Stimulated activated CD8-positive, alpha-beta memory T cell treated with anti-CD3 and anti-CD28 coated beads, Interleukin-12 subunit alpha, Interleukin-12 subunit beta, amount 100 ng/mL, for 1 hour (primary cell): Measurements from ENCODE around the gene MGAT1.
"Not testable (repeated sequence)": the region's sequence is repeated elsewhere in the genome, so short reads cannot be mapped to it uniquely, and the experiment has no call there.

Experiments used
- DNase-seq: peaks from one replicate; pipeline ENCODE4 v3.0.0-alpha.2; 2020; ENCODE audit warnings: low read depth

The MGAT1 gene

DNA sequence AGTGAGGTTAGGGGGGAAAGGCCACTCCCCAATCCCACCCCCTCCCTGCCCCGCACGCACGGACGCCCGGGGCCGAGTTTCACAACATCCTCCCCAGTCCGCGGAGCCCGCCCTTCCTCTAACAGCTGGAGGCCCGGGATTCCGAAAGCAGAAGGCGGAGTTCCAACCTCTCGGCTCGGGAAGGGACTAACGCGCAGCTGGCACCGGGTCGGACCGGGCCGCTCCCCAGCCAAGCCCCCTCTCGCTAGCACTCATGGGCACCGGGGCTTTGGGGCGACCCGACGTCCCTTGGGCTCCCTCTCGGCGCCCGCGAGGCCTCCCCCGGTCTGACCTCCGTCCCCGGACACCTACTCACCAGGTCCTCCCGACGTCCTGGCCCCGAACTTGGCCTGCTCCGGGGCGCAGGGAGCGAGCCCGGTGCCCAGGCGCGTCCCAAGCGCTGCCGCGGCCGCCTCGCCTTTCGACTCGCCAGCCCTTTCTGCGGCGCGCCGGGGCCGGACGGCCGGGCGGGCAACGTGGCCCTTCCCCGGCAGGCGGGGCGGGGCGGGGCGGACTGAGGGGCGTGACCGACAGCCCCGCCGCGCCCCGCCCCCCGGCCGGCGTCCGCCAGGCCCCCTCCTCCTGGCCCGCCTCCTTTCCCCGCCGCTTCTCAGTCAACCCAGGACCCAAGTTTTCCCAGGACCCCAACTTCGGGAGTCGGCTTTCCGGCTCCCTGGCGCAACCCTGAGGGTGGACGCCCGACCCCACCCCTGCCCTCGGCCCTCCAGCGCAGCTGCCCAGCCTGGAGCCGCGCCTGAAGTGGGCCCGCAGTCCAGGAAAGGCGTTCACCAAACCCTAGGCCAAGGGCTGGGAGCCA, at the start of gene MGAT1:
Gene MGAT1 (minus strand): TSS at position 482 of the 856 bp plus-strand sequence. CDS start 9,835 bp downstream, outside the sequence.
- peak; percentile 67 for DNase-seq

DNA sequence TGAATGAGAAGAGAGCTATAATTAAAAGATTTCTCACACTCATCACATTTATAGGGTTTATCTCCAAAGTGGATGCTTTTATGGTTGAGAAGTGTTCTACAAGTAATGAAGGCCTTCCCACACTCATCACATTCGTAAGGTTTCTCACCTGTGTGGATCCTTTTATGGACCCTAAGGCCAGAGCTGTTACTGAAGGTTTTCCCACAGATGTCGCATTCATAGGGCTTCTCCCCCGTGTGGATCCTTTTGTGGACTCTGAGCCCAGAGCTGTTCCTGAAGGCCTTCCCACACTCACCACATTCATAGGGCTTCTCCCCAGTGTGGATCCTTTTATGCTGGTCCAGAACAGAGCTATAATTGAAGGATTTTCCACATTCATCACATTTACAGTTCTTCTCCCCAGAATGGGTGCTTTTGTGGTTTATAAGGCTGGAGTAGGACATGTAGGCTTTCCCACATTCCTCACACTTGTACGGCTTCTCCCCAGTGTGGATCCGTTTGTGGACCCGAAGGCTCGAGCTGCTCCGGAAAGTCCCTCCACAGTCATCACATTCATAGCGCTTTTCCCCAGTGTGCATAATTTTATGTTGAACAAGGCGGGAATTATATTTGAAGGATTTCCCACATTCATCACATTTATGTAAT, 48.0 kb upstream of the MGAT1 start:
- DNase-seq = no peak

DNA sequence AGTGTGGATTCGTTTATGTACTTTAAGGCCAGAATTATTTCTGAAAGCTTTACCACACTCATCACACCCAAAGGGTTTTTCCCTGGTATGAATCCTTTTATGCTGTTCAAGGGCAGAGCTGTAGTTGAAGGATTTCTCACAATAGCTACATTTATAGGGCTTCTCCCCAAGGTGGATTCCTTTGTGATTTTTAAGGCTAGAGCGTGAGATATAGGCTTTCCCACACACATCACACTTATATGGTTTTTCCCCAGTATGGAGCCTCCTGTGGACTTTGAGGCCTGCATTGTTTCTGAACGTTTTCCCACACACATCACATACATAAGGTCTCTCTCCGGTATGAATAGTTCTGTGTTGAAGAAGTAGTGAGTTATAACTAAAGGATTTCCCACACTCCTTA, 47.2 kb upstream of the MGAT1 start:
- no peak for DNase-seq

DNA sequence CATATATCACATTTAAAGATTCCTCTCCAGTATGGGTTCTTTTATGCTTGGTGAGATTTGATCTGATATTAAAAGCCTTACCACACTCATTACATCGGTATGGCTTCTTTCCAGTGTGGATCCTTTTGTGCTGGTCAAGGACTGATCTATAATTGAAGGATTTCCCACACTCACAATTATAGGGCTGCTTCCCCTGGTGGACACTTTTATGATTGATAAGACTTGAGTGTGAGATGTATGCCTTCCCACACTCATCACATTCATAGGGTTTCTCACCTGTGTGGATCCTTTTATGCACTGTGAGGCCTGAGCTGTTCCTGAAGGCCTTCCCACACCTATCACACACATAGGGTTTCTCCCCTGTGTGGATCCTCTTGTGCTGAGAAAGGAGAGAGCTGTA, 46.3 kb upstream of the MGAT1 start:
- no peak for DNase-seq

DNA sequence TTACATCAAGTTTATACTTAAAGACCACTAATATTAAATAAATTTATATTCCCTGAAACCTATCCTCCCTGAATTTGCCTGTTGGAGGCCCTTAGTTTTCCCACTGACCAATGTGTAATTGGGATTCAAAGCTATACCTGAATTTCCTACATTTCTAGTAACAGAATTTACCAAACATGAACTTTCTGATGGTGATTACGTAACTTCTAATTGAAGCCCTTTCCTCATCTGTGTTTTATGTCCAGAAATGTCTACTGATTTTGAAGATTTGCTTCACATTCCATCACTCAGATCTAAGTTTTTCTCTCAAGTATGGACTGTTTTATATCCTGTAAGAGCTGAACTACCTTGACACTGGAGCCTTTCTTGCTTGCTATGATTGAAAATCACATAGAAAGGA, 45.7 kb upstream of the MGAT1 start:
- DNase-seq = no peak

DNA sequence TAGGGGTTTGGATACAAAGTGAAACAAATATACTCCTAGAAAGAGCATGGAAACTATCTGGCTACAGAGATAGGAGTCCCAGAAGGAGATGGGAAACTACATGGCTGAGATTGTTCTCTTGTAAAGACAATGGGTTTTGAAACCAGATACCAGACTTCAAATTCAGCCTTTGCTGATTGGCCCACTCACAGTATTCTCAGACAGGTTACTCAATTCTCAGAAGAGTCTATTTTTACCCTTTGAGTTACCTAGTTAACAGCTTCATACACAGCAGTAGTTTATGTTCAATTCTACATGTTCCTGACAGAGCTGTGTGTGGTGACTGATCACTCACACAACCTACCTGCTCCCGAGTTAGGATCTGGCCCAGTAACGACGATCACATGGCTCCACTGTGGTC, 44.4 kb upstream of the MGAT1 start:
- DNase-seq = no peak

DNA sequence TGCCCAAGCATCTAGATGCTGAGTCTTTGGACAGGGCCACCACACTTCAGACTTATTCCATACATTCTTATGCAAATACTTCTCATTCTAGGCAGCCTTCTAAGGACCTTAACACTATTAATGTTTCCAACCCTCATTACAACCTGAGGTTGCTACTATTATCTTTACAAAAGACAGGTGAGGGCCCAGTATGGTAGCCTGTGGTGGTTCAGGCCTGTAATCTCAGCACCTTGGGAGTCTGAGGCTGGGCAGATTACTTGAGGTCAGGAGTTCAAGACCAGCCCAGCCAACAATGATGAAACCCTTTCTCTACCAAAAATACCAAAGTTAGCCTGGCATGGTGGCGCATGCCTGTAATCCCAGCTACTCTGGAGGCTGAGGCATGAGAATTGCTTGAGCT, 42.3 kb upstream of the MGAT1 start:
- no peak for DNase-seq

DNA sequence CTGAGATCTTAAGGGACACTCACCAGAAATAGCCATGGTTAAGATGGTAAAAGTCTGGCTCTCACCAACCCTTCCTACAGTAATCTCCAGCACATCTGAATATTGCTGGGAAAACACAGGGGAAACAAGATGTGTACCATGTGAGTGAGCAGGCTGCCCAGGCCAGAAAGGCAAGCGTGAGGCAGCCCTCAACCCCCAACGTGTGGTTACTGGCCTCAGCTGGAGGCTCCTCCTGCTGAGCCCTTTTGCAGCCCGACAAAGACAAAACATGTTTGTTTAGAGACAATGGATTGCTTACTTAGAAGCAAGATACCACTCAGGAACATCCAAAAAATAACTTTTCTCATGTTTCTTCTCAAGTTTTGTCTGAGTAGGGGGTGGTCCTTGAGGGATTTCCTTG, 41.8 kb upstream of the MGAT1 start:
- no peak for DNase-seq

DNA sequence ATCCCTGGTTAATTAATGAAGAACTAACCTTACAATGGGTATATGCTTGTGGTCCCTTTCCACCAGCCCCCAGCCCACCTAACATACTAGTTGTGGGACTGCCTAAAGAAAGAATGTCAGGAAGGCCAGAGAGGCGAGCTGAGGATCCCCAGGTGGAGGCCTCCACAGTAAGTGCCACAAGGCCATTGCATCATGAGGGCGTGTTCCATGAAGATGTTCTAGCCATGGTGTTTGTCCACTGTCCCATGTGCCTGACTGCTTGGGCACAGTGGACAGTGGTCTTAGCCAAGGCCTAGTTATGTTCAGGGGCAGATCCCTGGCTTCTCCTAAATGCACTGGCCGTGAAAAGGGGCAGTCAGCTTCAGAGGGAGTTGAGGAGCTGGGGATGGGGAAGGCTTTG, 37.3 kb upstream of the MGAT1 start:
- no peak for DNase-seq

DNA sequence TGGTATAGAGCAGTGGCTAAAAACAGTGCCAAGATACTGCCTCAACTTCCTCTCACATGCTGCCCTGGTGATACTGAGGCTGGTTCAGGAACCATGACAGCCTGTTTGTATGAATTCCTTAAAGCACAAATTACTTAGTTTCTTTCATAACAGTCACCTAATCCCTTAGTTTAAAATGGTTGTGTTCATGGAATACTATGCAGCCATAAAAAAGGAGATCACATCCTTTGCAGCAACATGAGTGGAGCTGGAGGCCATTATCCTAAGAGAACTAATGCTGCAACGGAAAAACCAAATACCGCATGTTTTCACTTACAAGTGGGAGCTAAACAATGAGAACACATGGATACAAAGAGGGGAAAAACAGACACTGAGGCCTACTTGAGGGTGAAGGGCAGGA, 36.6 kb upstream of the MGAT1 start:
- DNase-seq = no peak

DNA sequence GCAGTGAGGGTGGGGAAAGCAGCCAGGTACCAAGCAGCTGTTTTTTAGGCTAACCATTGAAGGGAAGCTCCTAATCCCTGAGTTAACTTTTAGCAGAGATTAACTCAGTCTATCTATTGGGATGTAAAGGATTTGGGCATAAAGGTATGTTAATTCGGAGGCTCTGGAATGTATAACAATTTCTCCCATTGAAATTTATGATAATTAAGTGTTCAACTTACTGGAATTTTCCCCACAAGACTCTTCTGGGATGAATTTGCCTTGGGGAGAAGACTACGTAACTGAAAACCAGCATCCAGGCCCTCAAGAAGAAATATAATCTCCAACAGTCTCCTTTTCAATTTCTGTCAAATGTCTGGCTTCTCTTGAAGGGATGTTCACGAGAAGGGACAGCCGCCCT, 34.9 kb upstream of the MGAT1 start:
- no peak for DNase-seq

DNA sequence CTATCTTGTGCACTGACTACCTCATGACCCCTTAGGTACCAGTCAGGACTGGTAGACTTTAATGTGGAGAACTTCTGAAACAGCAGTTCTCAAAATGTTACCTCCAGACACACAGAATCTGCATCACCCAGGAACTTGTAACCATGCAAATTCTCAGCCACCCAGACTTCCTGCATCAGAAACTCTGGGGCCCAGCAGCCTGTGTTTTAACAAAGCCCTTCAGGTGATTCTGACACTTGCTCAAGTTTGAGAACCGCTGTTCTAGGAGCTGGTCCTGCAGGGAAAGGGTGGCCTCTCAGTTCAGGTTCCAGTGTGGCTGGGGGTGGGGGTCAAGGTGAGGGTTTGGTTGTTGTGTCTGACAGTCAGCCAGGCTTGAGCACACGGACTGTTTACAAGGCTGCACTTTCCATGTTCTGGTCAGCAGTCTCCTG, 30.0 kb upstream of the MGAT1 start:
- DNase-seq = no peak

DNA sequence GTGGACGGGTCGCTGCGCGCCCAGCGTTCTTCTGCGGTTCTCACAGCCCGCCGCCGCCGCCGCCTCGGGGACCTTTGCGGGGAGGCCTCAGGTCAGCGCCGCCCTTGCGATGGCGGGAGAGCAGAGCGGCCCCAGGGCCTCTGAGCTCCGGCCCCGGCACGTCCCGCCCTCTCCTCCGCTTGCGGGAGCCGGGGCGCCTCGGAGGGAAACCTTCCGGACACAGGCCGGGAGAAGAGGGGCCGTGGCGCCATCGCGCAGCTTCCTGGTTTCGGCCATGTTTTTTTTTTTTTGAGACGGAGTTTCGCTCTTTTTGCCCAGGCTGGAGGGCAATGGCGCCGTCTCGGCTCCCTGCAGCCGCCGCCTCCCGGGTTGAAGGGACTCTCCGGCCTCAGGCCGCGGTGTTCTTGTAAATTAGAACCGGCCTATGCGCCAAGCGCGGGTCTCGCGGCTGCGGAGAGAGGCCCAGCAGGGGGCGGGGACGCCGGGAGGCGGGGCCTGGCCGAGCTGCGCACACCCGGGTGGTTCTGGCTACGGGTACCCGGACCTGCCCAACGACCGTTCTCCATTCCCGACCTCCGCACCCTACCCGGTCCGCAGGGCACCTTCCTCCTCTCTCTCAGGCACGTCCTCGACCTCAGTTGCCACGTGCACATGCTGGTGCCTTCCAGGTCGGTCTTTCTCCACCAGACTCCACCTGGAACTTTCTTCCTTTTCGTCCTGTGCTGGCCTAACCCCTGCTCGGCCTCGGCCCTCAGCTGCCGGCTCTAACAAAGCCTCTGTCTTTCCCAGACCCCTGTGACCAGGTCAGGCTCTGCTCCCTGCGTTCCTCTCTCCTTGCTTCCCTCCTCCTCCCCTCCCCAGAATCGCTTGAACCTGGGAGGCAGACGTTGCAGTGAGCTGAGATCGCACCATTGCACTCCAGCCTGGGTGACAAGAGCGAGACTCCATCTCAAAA, 28.8 kb upstream of the MGAT1 start:
- DNase-seq = peak; percentile 64

DNA sequence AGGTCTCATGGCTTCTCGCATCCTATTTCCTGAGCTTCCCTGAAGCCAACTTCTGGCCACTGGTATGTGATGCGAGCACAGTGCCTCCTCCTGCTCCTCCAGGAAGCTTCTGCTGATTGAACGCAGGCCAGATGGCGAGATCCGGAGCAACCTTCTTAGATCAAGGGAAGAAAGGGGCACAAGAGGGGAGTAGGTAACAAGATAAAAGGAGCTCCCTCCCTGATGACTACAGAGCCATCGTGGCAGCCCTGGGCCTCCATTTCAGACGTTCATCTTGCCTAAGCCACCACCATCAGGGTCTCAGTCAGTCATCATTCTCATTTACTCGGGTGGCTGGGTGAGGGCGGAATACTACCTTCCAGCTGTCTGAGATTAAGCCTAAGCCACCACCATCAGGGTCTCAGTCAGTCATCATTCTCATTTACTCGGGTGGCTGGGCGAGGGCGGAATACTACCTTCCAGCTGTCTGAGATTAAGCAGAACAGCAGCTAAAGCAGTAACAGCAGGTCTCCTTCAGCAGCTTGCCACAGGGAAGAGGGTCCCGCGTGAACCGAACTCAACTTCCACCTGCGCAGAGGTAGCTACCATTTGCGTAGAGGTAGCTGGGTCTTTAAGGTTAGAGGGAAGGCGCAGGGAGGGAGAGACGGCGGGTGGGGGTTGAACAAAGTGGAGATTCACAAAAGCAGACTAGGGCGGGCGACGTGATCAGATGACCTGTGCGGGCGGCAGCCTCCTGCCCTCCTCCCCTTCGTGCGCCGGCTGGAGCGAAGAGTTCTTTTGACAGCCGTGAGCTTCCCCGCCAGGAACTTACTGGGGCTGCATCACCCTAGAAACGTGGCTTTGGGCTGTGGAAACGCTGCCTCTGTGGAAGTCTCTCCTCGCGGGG, 27.9 kb upstream of the MGAT1 start:
- peak; percentile 48 for DNase-seq

DNA sequence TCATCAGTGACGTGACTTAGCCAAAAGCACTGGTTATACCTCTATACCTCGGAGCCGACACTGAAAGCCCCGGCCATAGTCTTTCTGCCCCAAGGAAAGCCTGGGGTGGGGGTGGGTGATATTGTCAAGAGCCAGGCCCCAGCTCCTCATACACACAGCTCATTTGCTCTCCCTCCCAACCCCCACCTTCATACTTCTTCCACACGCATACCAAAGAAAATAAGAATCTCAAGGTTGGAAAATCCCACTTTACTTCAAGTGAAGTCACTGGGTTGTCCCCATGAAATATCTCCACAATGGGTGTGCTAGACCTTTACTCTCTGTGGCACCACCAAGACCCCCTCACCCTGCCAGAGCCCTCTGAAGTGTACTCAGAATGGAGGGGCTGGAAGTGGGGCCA, 27.1 kb upstream of the MGAT1 start:
- no peak for DNase-seq

DNA sequence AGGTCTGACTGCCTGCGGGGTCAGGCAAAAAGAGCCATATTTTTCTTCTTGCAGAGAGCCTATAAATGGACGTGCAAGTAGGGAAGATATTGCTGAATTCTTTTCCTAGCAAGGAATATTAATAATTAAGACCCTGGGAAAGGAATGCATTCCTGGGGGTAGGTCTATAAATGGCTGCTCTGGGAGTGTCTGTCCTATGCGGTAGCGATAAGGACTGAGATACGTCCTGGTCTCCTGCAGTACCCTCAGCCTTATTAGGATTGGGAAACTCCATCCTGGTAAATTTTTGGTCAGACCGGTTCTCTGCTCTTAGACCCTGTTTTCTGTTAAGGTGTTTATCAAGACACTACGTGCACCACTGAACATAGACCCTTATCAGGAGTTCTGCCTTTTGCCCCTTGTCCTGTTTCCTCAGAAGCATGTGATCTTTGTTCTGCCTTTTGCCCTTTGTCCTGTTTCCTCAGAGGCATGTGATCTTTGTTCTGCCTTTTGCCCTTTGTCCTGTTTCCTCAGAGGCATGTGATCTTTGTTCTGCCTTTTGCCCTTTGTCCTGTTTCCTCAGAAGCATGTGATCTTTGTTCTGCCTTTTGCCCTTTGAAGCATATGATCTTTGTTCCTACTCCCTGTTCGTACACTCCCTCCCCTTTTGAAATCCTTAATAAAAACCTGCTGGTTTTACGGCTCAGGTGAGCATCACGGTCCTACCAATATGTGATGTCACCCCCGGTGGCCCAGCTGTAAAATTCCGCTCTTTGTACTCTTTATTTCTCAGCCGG, 26.3 kb upstream of the MGAT1 start:
- DNase-seq = not testable (repeated sequence)

DNA sequence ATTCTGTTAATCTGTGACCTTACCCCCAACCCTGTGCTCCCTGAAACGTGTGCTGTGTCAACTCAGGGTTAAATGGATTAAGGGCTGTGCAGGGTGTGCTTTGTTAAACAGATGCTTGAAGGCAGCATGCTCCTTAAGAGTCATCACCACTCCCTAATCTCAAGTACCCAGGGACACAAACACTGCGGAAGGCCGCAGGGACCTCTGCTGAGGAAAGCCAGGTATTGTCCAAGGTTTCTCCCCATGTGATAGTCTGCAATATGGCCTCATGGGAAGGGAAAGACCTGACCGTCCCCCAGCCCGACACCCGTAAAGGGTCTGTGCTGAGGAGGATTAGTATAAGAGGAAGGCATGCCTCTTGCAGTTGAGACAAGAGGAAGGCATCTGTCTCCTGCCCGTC, 24.8 kb upstream of the MGAT1 start:
- DNase-seq = not testable (repeated sequence)

DNA sequence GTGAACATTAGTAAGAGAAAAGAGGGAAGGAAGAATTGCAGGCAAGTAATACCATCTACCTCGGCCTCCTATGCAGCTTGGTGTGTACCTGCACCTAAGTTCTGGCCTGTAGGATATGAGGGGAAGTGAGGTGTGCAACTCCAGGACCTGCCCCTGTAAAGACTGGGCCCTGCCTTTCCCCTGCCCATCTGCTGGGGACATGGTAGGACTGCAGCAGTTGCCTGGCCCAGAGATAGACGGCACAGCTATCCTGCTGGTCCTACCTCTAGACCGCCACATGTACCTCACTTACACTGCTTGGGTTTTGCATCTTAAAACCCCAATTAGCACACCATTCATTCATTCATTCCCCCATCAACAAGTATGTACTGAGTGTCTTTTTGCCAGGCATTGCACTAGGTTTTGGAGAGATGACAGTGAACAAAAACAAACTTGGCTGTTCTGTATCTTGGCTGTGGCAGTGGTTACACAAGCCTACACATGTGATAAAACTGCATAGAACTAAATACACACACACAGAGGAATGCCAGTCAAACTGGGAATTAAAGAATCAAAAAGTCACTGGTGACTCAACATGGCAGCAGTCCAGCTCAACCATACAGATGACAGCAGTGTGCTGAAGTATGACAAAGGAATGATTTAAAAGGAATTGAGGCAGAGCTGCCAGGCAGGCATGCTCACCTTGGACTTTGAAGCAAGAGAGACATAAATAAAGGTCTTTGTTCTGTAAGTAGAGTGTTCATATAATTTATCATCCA, 23.3 kb upstream of the MGAT1 start:
- no peak for DNase-seq

DNA sequence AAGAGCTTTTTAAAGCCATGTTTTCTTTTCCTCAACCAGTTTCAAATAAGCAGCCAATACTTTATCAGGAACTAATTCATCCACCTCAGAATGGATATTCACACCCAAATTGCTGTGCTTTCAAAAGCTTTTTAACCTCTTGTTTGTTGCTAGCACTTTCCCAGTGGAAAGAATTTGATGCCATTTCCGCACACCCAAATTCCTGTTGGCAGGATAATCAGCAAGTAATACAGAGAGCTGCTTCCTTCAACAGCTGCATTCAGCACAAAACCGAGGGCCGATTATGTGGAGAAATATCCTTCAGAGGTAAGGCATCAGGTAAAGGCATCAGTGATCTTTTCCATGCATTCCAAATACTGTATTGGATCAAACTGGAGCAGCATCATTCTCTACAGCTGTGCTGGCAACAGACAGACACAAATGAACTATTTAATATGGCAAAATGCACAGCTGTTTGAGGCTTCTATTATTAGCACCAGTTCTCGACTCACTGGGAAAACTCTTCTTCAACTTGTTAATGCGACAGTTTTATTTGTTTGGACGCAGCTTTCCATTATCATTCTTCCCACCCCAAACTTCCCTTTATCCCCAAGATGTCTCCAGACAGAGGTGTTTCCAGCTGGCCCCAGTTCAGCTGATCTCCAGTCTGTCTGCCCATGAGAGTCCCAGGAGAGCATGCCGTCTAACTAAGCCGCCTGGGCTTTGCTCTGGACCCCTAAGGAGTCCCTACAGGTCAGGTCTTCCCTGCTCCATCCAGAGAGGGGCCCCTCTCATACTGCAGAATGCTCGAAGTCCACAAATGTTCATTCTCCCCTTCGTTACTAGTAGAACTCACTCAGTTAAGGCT, 22.2 kb upstream of the MGAT1 start:
- no peak for DNase-seq
